Measurements from ENCODE around the gene VAMP8.

The VAMP8 gene

GRCh38 chr2:85548608-85548900 lies 28.8 kb upstream of the VAMP8 start:
- DNase-seq (ENCODE audit: low spot score): no peak

GRCh38 chr2:85549095-85549494 lies 28.3 kb upstream of the VAMP8 start:
- no peak for TF ChIP-seq CTCF (IDR thresholded peaks at IDR 0.05; ENCODE audit: extremely low read depth, missing control alignments)
- no peak for DNase-seq (ENCODE audit: low spot score)

More at GRCh38 chr2:85548608-85548900, 28.8 kb upstream of the VAMP8 start:
- TF ChIP-seq CTCF (IDR thresholded peaks at IDR 0.05; ENCODE audit: extremely low read depth, missing control alignments): no peak

- DNase-seq (ENCODE audit: low spot score): no peak
- TF ChIP-seq CTCF (IDR thresholded peaks at IDR 0.05; ENCODE audit: extremely low read depth, missing control alignments): no peak
Measured at GRCh38 chr2:85549826-85550225, 27.6 kb upstream of the VAMP8 start.

- DNase-seq (ENCODE audit: low spot score): no peak
- no peak for TF ChIP-seq CTCF (IDR thresholded peaks at IDR 0.05; ENCODE audit: extremely low read depth, missing control alignments)
Measured at GRCh38 chr2:85550486-85550885, 26.9 kb upstream of the VAMP8 start.

GRCh38 chr2:85551698-85552678 lies 25.4 kb upstream of the VAMP8 start:
- peak; percentile 75 for DNase-seq (ENCODE audit: low spot score)
- TF ChIP-seq CTCF (IDR thresholded peaks at IDR 0.05; ENCODE audit: extremely low read depth, missing control alignments): peak; percentile 97

GRCh38 chr2:85553184-85553583 lies 24.2 kb upstream of the VAMP8 start:
- DNase-seq (ENCODE audit: low spot score): no peak
- TF ChIP-seq CTCF (IDR thresholded peaks at IDR 0.05; ENCODE audit: extremely low read depth, missing control alignments): no peak

- TF ChIP-seq CTCF (IDR thresholded peaks at IDR 0.05; ENCODE audit: extremely low read depth, missing control alignments): no peak
- DNase-seq (ENCODE audit: low spot score): no peak
Measured at GRCh38 chr2:85554980-85555612, 22.3 kb upstream of the VAMP8 start.
